A549 (cell line): ENCODE results near the gene ARSJ.

ENCODE experiments used
- EP300 ChIP-seq, 2 experiments: fragments of >200 bp; sonication (Bioruptor Twin); formaldehyde crosslinking; IDR thresholded peaks; 2 replicates in 1 of 2; 3 replicates in 1 of 2; pipeline ENCODE4 v1.6.1; 2016 to 2017
- HDAC2 ChIP-seq: fragments of 200-600 bp; sonication (generic); IDR thresholded peaks from 2 replicates; pipeline ENCODE4 v1.6.1; 2016
- HOXB5 ChIP-seq: fragments of 250-450 bp; sonication (Bioruptor Pico); IDR thresholded peaks from 2 replicates; pipeline ENCODE4 v1.5.0; 2020; ENCODE audit warnings: mild to moderate bottlenecking, moderate library complexity
- JUN ChIP-seq, 2 experiments: fragments of >200 bp; sonication (Bioruptor Twin); formaldehyde crosslinking; IDR thresholded peaks; 2 replicates in 1 of 2; 3 replicates in 1 of 2; pipeline ENCODE4 v1.6.1; 2016 to 2017
- MAZ ChIP-seq: fragments of 150-350 bp; IDR thresholded peaks from 2 replicates; pipeline ENCODE4 v1.6.1; 2014; ENCODE audit warnings: antibody characterized with exemption, low read depth, low read length, borderline replicate concordance
- PHF8 ChIP-seq: fragments of 200-600 bp; sonication (generic); IDR thresholded peaks from 2 replicates; pipeline ENCODE4 v1.6.1; 2016; ENCODE audit warnings: low read depth, mild to moderate bottlenecking, antibody characterized with exemption, moderate library complexity, borderline replicate concordance
- POLR2A ChIP-seq: IDR thresholded peaks from 2 replicates; pipeline ENCODE4 v1.6.1; 2012; ENCODE audit warnings: mild to moderate bottlenecking, low read length
- RAD21 ChIP-seq, 2 experiments: fragments of >200 bp in 1 of 2; sonication (Bioruptor Twin) in 1 of 2; formaldehyde crosslinking in 1 of 2; IDR thresholded peaks in 1 of 2; conservative IDR thresholded peaks in 1 of 2; 2 replicates in 1 of 2; 3 replicates in 1 of 2; pipeline ENCODE4 v1.6.1; 2012 to 2018; ENCODE audit warnings: inconsistent platforms in 1 of 2
- SMC3 ChIP-seq: fragments of >200 bp; sonication (Bioruptor Twin); formaldehyde crosslinking; IDR thresholded peaks from 3 replicates; pipeline ENCODE4 v1.6.1; 2018; ENCODE audit warnings: inconsistent platforms
- TF ChIP-seq, protein P1 (sequence below): fragments of >200 bp; sonication (Bioruptor Twin); formaldehyde crosslinking; IDR thresholded peaks from 3 replicates; pipeline ENCODE4 v1.5.1; 2016

DNA sequence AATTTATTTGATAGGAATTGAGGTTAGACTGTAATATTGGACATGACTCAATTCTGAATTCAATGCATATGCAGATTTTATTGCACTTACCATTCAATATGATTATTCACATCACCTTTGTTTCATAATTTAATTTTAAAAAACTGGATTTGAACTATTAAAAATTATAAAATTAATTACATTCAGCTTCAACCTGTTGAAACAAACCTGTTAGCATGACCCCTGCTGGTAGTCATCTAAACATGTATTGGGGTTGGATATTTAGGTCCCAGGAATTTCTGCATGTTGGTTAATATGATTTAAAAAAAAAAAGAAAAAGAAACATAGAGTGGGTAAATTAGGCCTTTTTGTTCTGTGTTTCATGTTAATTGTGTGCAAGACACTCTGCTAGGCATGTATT, 85.9 kb downstream of the ARSJ start:
- no peak for TF ChIP-seq RAD21 (conservative IDR thresholded peaks at IDR 0.05 in 1 of 2, IDR thresholded peaks at IDR 0.05 in 1 of 2)
- no peak for TF ChIP-seq MAZ
- TF ChIP-seq, protein P1, sequence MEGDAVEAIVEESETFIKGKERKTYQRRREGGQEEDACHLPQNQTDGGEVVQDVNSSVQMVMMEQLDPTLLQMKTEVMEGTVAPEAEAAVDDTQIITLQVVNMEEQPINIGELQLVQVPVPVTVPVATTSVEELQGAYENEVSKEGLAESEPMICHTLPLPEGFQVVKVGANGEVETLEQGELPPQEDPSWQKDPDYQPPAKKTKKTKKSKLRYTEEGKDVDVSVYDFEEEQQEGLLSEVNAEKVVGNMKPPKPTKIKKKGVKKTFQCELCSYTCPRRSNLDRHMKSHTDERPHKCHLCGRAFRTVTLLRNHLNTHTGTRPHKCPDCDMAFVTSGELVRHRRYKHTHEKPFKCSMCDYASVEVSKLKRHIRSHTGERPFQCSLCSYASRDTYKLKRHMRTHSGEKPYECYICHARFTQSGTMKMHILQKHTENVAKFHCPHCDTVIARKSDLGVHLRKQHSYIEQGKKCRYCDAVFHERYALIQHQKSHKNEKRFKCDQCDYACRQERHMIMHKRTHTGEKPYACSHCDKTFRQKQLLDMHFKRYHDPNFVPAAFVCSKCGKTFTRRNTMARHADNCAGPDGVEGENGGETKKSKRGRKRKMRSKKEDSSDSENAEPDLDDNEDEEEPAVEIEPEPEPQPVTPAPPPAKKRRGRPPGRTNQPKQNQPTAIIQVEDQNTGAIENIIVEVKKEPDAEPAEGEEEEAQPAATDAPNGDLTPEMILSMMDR = no peak
- TF ChIP-seq HOXB5 (CRISPR knock-in tag) = no peak
- TF ChIP-seq POLR2A = no peak
- no peak for TF ChIP-seq HDAC2
- TF ChIP-seq SMC3 = no peak
- no peak for TF ChIP-seq PHF8
- no peak for TF ChIP-seq EP300 (IDR thresholded peaks at IDR 0.05)
- TF ChIP-seq JUN (IDR thresholded peaks at IDR 0.05) = no peak
